ENCODE data around the gene PCBP3.

Gene PCBP3

DNA sequence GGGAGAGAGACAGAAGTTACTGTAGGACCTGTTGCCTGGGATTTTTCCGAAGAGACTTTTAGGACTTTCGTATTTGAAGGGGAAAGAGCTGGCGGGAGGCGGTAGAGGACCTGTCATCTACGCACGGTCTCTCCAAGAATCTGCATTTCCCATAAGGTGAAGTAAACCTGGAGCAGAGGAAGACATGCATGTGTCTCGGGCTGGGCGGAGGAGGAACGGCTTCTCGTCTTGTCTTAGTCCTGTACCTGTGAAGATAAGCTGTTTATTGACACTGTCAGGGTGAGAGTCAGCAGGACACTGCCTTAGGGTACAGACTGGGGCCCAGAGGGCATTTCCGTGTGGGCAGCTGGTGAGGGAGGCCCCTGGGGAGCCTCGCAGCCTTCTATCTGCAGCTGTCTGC, 214.7 kb downstream of the PCBP3 start:
- no peak overlapping the region for H3K27ac ChIP-seq
- TF ChIP-seq CTCF (IDR thresholded peaks at IDR 0.05) (no peak), ZFX (IDR thresholded peaks at IDR 0.05; ENCODE audit: borderline replicate concordance) (no peak)

- no peak for TF ChIP-seq CTCF (IDR thresholded peaks at IDR 0.05)
- no peak for TF ChIP-seq ZFX (IDR thresholded peaks at IDR 0.05; ENCODE audit: borderline replicate concordance)
- no peak overlapping the region for H3K27ac ChIP-seq
Observed at GRCh38 chr21:45859041-45859761, 215.7 kb downstream of the PCBP3 start.

GRCh38 chr21:45859762-45860357, 216.3 kb downstream of the PCBP3 start:
- TF ChIP-seq CTCF (IDR thresholded peaks at IDR 0.05) (no peak), ZFX (IDR thresholded peaks at IDR 0.05; ENCODE audit: borderline replicate concordance) (no peak)
- no peak overlapping the region for H3K27ac ChIP-seq

GRCh38 chr21:45860493-45861155, 217.1 kb downstream of the PCBP3 start:
- no peak for TF ChIP-seq ZFX (IDR thresholded peaks at IDR 0.05; ENCODE audit: borderline replicate concordance)
- H3K27ac ChIP-seq, result no peak overlapping the region

GRCh38 chr21:45861156-45861870, 217.8 kb downstream of the PCBP3 start:
- TF ChIP-seq CTCF (IDR thresholded peaks at IDR 0.05) (no peak), ZFX (IDR thresholded peaks at IDR 0.05; ENCODE audit: borderline replicate concordance) (no peak)

GRCh38 chr21:45862543-45863207, 219.2 kb downstream of the PCBP3 start:
- TF ChIP-seq ZFX (IDR thresholded peaks at IDR 0.05; ENCODE audit: borderline replicate concordance) (no peak), CTCF (IDR thresholded peaks at IDR 0.05) (no peak)
- H3K27ac ChIP-seq, result no peak overlapping the region

More at GRCh38 chr21:45861156-45861870, 217.8 kb downstream of the PCBP3 start:
- no peak overlapping the region for H3K27ac ChIP-seq

- H3K27ac ChIP-seq, result no peak overlapping the region
- no peak for TF ChIP-seq ZFX (IDR thresholded peaks at IDR 0.05; ENCODE audit: borderline replicate concordance)
- no peak for TF ChIP-seq CTCF (IDR thresholded peaks at IDR 0.05)
Observed at GRCh38 chr21:45863267-45863666, 219.7 kb downstream of the PCBP3 start.

All from 22Rv1 (cell line).